Measurements from ENCODE around the gene SEC61B.

SEC61B gene

GRCh38 chr9:99274495-99274894 lies 52.4 kb downstream of the SEC61B start:
- DNase-seq (ENCODE audit: low spot score): no peak

Measured in AG08395 (cell line).